ENCODE measurements around the gene UBE2J1. TPM values are rescaled to one million over a fixed set of nuclear protein-coding genes. Genes with fewer than 3 reads are reported as not detected.

UBE2J1 gene
- total RNA-seq, 1 experiment from 2014 or later = 23.3 TPM

- ChIA-PET POLR2A (no interaction called here), CTCF (interaction anchor here (1.4 kb wide), 1 partner anchor 15 kb away, joined by 5 read pairs; no protein-coding TSS in a partner anchor), RAD21 (ENCODE audit: low non-redundant PET in 1 of 2, low total read pairs in 2 of 2, uncharacterized antibody in 2 of 2, unreplicated experiment in 2 of 2) (no interaction called here)
- intact Hi-C loops (cut with micrococcal nuclease) = no loop called here
- TF ChIP-seq ZFX (IDR thresholded peaks at IDR 0.05) (no peak), ATF3 (IDR thresholded peaks at IDR 0.05) (no peak), EZH2 (IDR thresholded peaks at IDR 0.05) (no peak), REST (IDR thresholded peaks at IDR 0.05; ENCODE audit: low read depth) (no peak), CTCF (IDR thresholded peaks at IDR 0.05 in 2 of 3, conservative IDR thresholded peaks at IDR 0.05 in 1 of 3; ENCODE audit: borderline replicate concordance in 1 of 3, insufficient read depth in 1 of 3, low read depth in 2 of 3, low read length in 2 of 3) (no peak), YY1 (IDR thresholded peaks at IDR 0.05; ENCODE audit: extremely low read depth, insufficient replicate concordance, low read depth, low read length) (no peak), EZH2phosphoT487 (IDR thresholded peaks at IDR 0.05; ENCODE audit: borderline replicate concordance) (no peak), CEBPB (IDR thresholded peaks at IDR 0.05; ENCODE audit: low read depth) (no peak), ZNF274 (IDR thresholded peaks at IDR 0.05; ENCODE audit: low read depth, low read length) (no peak), ZBTB33 (IDR thresholded peaks at IDR 0.05; ENCODE audit: extremely low read depth, insufficient replicate concordance, low read length) (no peak), ELF1 (IDR thresholded peaks at IDR 0.05; ENCODE audit: borderline replicate concordance, low read depth) (no peak), SP1 (IDR thresholded peaks at IDR 0.05; ENCODE audit: low read depth) (no peak), TCF7L2 (IDR thresholded peaks at IDR 0.05; ENCODE audit: borderline replicate concordance, extremely low read depth, insufficient read depth, insufficient read length) (no peak), CBX3 (IDR thresholded peaks at IDR 0.05; ENCODE audit: low read depth) (no peak), RAD21 (IDR thresholded peaks at IDR 0.05; ENCODE audit: low read depth) (no peak), POLR2A (IDR thresholded peaks at IDR 0.05; ENCODE audit: borderline replicate concordance, extremely low read depth, insufficient read depth, insufficient read length) (no peak), MAX (IDR thresholded peaks at IDR 0.05) (no peak), POLR2AphosphoS5 (IDR thresholded peaks at IDR 0.05; ENCODE audit: low read depth, low read length) (no peak), SRF (IDR thresholded peaks at IDR 0.05; ENCODE audit: low read depth) (no peak)
- Histone ChIP-seq H3K9me2 (ENCODE audit: insufficient read depth) (no peaks in the 10 kb centered on the region), H3K9me3 (ENCODE audit: control insufficient read depth in 1 of 2, insufficient read depth in 1 of 2, low read depth in 1 of 2, low read length in 2 of 2) (no peaks in the 10 kb centered on the region), H3K4me2 (ENCODE audit: low read length) (no peak overlapping the region), H3K79me2 (ENCODE audit: insufficient read depth, low read length) (no peaks in the 10 kb centered on the region), H3K36me3 (ENCODE audit: control insufficient read depth in 1 of 2, insufficient read depth in 2 of 2, low read length in 2 of 2) (no peaks in the 10 kb centered on the region), H3K27ac (ENCODE audit: low read depth, low read length) (no peak overlapping the region), H3K27me3 (ENCODE audit: insufficient read depth, low read length) (no peaks in the 10 kb centered on the region), H3K4me1 (ENCODE audit: control insufficient read depth in 1 of 2, insufficient read depth in 2 of 2, low read length in 2 of 2) (peaks cover 0 to 8% of the 10 kb centered on the region in 2 experiments; a peak in 2 of 4 replicates), H3K9ac (ENCODE audit: low read length) (no peak overlapping the region), H2AFZ (ENCODE audit: low read depth, low read length, poor library complexity, severe bottlenecking) (no peak overlapping the region), H4K20me1 (ENCODE audit: insufficient read depth) (no peaks in the 10 kb centered on the region), H3K4me3 (replicated peaks in 1 of 2; ENCODE audit: low read depth in 1 of 2, low read length in 2 of 2) (no peak overlapping the region)
- BruUV-seq (replicated peaks) = no TSS peak
- no peak for DNase-seq (ENCODE audit: low read depth, low spot score)
- ATAC-seq = no peak
These were observed 34.5 kb upstream of the UBE2J1 start for GRCh38 chr6:89386917-89387491.
